Bone marrow (tissue), 2 donors: Measurements from ENCODE around the gene KLF14.
"Not testable (repeated sequence)": the region's sequence is repeated elsewhere in the genome, so short reads cannot be mapped to it uniquely, and the experiment has no call there.

Source experiments
- DNase-seq, 2 donors: peaks; one replicate each; lab custom pipeline; 2025; lab: John Stamatoyannopoulos, UW

Gene KLF14

DNA sequence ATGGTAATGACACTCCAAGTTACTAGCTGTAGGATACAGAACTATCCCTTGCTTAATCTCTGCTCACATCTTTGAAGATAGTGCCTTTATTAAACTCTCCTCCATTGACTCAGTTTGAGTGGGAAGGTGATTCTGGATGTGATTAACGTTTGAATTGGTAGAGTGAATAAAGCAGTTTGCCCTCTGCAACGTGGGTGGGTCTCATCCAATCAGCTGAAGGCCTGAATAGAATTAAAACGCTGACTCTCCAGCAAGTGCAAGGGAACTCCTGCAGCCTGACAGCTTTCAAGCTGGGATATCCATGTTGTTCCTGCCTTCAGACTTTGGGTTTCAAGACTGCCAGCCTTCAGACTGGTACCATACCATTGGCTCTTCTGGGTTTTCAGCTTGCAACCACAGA lies 21.6 kb downstream of the KLF14 start:
- no peak for DNase-seq

DNA sequence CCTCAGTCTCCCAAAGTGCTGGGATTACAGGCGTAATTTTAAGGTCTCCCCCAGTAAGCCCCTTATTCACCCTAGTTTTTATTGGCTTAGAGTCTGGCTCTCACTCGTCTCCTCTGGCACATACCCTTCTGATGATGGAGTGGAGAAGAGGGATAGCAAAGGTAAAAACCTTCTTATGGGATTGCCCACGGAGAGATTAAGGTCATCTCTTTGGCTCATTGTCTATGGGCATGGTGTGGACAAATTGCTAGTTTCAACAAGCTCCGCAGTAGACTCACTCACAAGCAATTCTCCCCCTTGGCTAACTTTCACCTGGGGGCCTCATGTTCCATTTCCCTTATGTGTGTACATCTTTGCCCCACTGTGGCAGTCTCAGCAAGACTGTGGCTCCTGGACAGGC lies 25.2 kb downstream of the KLF14 start:
- no peak for DNase-seq

DNA sequence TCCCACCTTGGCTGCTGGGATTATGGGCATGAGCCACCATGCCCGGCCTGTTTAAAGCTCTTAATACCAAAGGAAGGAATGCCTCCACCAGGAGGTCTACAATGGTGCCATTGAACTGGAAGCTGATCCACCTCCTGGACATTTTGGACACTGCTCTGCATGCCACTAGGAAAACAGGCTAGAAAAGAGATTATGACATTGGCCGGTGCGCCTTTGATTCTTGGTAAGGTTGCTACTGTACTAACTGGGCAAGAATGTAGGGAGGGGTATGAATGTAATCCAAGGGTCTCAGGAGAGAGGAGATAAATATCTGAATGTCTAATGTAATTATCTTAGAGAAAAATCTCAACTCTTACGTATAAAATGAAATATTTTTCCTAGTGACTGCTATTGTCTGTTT lies 26.0 kb downstream of the KLF14 start:
- no peak for DNase-seq

DNA sequence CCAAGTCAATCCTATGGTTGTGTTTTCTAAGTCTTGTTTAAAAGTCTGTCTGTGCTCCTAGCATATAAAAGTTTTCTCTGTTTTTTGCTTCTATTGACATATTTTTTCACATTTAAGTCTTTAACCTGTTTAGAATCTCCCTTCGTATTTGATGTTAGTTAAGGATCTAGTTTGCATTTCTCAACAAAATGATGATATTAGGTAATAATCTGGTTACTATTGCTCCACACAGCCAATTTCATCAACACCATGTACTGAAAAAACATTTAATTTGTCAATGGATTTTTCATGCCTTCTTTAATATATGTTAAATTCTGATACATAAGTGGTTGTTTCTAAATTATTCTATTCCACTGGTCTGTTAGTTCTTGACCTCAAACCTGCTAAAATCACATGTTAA lies 30.2 kb downstream of the KLF14 start:
- DNase-seq, result no peak

DNA sequence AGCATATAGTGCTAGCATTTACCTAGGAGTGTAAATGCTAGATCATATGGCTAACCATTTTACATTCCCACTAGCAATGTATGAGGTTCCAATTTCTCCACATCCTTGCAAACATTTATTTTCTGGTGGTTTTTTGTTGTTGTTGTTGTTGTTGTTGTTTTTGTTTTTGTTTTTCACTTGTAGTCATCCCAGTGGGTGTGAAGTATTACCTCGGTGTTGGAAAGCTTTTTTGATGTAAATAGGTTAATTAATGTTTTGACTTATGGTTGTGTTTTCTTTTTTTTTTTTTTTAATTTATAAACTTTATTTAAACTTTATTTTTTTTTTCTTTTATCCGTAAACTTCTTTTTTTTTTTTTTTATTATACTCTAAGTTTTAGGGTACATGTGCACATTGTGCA lies 32.4 kb downstream of the KLF14 start:
- no peak for DNase-seq

- no peak for DNase-seq
Observed at GRCh38 chr7:130700760-130701159, 33.2 kb downstream of the KLF14 start.

- no peak for DNase-seq
Observed at GRCh38 chr7:130699686-130700085, 34.3 kb downstream of the KLF14 start.

DNA sequence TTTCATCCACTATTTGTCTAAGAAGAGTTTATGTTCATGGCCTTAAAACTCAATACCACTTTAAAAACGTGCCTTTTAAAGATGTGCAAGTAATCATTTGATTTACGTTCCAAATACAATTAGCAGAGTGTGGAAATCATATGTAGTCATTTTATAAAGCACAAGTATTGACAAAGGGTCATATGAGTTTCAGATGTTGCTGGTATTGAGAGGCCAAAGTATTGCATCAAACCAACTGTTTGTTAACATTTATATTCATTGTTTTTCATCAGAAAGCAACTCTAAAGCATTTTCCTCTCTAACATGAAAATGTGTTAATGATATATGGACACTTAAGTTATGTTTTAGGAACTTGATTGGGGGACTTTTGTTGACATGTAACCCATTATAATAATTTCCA lies 36.2 kb downstream of the KLF14 start:
- DNase-seq, result no peak

GRCh38 chr7:130695840-130696239 lies 38.2 kb downstream of the KLF14 start:
- DNase-seq, result peak in 1 of 2 donors; percentile 25

GRCh38 chr7:130692396-130692795 lies 41.6 kb downstream of the KLF14 start:
- not testable (repeated sequence) for DNase-seq

DNA sequence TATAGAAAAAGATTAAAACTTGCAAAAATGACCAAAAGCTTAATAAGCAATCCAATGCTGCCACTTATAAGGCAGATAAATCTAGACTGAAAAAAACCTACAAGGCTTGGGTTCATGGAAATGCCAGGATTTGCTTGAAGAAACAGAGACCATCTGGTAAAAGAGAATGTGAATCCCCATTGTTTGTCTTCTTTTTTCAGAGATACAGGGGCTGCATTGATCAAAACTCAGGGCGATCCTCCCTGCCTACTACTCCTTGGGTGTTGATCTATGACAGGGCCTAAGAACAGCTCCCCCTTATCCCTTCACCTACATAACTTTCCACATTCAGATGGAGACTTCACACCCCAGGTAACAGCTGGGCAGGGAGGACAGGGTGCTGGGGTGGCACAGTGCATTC lies 44.3 kb downstream of the KLF14 start:
- no peak for DNase-seq

- no peak for DNase-seq
Observed at GRCh38 chr7:130683026-130683425, 51.0 kb downstream of the KLF14 start.
